ENCODE data around the gene AHSP.
"Not testable (repeated sequence)": the region's sequence is repeated elsewhere in the genome, so short reads cannot be mapped to it uniquely, and the experiment has no call there.

Gene AHSP

GRCh38 chr16:31498493-31498892 lies 29.2 kb upstream of the AHSP start:
- peak in 1 of 10 donors; percentile 8 for DNase-seq
- intact Hi-C loops (cut with DNase I) = no loop called here

DNA sequence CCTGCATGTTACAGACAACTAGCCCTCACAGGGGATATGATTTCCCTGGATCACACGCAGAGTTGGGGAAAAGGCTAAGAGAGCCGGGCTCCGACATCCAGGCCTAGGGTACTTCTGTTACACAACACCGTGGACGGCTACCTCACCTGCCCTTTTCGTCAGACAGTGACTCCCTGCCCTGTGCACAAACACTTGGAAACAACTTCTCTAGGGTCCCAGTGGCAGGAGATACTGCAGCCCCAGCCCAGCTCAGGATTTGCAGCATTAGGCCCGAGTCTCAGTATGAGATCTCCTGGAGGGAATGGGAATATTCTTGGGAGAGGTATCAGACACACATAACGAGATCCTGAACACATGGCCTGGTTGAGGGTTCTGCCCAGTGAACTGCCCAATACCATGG lies 27.8 kb upstream of the AHSP start:
- no peak for DNase-seq
- intact Hi-C loops (cut with DNase I) = loop anchor here (5.0 kb wide), 1 partner anchor 368 kb away; no protein-coding TSS in a partner anchor

- intact Hi-C loops (cut with DNase I) = loop anchor here (5.0 kb wide), 1 partner anchor 369 kb away; no protein-coding TSS in a partner anchor
Observed at GRCh38 chr16:31501226-31501965, 26.3 kb upstream of the AHSP start.

GRCh38 chr16:31501966-31502348 lies 25.7 kb upstream of the AHSP start:
- intact Hi-C loops (cut with DNase I) = loop anchor here (5.0 kb wide), 1 partner anchor 370 kb away; no protein-coding TSS in a partner anchor
- no peak for DNase-seq

More at GRCh38 chr16:31501226-31501965, 26.3 kb upstream of the AHSP start:
- DNase-seq = no peak

DNA sequence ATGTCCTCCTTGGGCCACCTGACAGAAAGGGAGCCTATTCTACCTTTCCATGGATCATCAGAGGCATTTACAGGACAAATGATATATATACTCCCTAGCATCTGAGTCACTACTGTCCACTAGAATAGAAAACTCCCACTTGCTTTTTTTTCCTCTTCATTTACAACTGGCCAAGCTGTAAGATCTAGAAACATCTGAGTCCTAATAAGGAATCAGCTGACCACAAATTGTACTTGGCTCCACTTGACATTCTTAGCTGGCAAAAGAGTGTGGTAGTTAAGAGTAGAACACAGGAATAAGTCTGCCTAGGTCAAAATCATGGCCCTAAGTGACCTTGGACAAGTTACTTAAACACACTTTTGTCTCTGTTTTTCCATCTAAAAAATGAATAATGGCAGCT lies 24.7 kb upstream of the AHSP start:
- intact Hi-C loops (cut with DNase I) = loop anchor here (5.0 kb wide), 1 partner anchor 371 kb away; no protein-coding TSS in a partner anchor

DNA sequence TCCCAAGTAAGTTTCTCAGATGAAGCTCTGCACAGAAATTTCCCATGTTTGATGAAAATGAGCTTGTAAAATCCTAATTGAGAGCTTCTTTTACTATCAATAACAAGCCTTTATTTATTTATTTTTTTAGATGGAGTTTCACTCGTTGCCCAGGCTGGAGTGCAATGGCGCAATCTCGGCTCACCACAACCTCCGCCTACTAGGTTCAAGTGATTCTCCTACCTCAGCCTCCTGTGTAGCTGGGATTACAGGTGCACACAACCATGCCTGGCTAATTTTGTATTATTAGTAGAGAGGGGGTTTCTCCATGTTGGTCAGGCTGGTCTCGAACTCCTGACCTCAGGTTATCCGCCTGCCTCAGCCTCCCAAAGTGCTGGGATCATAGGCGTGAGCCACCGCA lies 24.1 kb upstream of the AHSP start:
- DNase-seq = not testable (repeated sequence)
- intact Hi-C loops (cut with DNase I) = loop anchor here (5.0 kb wide), 1 partner anchor 371 kb away; no protein-coding TSS in a partner anchor

More for the DNA sequence above, 24.7 kb upstream of the AHSP start:
- DNase-seq = no peak

GRCh38 chr16:31504159-31504558 lies 23.5 kb upstream of the AHSP start:
- peak in 1 of 10 donors; percentile 20 for DNase-seq
- intact Hi-C loops (cut with DNase I) = loop anchor here (5.0 kb wide), 1 partner anchor 372 kb away; no protein-coding TSS in a partner anchor

DNA sequence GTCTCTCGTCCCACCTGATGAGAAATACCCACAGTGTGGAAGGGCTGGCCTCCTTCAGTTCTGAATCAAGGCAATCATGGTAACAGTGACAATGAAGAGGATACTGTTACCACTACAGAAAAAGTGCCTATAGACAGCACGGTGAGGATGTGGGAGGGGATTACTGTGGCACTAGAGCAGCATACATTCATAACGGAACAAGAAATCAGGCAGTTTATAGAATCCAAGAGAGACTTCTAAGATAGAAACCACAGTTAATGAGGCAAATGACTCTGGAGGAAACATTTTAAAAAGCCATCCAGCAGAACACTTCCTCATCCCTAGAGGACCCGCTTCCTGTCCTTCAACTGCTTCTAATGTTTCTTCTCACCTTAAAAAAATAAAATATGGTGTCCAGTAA lies 22.2 kb upstream of the AHSP start:
- DNase-seq = no peak
- intact Hi-C loops (cut with DNase I) = loop anchor here (5.0 kb wide), 1 partner anchor 548 kb away; the partner anchor contains the start of gene SETD1A

DNA sequence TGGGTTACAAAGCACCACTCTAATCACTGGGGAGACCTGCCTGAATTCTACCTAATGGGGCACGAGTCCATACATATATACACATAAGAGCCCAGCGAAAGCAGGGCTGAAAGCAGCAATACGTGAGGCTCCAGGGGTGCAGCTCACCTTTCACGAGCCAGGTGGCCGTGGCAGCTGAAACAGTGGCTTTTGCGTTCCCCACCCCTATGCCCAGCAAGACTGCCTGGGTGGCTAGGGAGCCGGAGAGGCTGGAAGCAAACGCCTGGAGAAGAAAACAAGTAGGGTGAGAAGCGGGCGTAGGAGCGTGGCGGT lies 20.1 kb upstream of the AHSP start:
- intact Hi-C loops (cut with DNase I) = loop anchor here (5.0 kb wide), 1 partner anchor 550 kb away; the partner anchor contains the start of gene SETD1A
- DNase-seq = no peak

DNA sequence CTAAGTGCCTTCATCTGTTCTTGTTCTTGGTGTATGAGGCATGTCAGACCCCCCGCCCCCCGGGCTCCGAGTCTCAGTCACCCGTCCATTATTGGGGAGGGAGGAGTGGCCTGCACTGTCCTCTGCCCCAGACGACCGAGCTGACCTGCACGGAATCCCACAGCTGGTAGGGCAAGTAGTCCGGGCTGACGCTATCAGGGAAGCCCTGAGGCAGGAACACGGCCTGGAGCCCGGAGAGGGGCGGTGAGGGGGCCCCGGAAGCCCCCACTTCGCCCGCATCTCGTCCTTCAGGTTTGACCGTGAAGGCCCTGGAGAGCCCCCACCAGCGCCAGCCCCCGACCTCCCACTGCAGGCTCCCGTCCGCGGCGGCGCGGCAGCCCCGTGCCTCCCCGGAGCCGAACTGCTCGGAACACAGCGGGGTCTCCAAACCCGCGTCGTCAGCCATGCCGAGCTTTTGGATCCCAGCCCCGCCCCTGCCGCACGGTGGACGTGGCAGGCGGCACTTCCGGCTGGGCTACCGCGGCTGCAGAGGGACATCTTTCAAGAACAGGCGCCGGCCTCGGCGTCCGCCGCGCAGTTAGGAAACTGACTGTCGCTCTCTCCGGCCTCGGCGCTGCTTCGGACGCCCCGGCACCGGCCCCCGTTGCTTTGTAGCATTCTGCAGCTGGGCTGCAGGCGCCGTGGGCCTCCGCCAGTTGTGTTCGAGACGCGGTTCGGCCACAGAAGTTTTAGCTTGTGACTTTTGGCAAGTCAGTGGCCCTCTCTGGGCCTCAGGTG lies 19.6 kb upstream of the AHSP start, which contains the start of gene RUSF1:
RUSF1 (minus strand) TSS at position 463 of the 777 bp plus-strand sequence; CDS start at position 445, 18 bp downstream.
- intact Hi-C loops (cut with DNase I) = loop anchor here (2.0 to 5.0 kb wide), 2 partner anchors 47 to 551 kb away; partner anchors contain the start of gene SETD1A
- peak; percentile 87 to 99 (median 92) for DNase-seq

DNA sequence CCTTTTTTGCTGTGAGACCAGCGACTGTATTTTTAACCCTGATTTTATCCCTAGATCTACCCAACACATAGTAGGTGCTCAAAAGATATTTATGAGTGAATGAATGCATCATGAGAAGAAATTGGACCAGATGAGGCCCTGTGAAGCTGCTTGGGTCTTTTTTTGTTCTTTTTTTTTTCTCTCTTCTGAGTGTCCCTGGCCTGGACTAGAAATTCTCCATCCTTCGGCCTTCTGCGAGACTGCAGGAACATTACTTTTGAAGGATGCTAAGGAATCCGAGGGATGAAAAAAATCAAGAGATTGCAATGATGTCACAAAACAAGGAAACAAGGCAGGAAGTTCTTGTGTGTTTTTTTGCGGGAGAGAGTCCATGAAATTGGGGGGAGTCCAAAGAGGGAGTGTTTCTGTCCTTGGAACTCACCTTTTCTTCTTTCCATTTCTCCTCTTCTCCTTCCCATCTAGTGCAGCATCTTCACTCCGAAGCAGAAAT lies 18.9 kb upstream of the AHSP start:
- no peak for DNase-seq

DNA sequence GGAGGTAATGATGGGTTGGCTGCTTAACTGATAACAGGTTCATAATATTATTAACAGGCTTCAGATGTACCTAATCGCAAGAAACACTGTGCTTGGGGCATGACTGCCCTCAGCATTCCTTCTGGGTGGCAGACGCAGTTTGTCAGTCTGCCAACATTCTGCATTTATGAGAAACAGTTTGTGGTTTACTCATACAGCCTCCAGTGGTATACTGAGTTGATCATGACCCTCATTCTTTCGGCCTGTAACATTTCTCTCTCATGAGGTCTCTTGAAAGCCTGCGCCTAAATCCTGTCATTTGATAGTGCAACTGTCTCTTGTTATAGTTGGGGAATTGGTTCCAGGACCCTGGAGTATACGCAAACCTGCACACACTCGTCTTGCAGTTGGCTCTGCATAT lies 14.6 kb upstream of the AHSP start:
- intact Hi-C loops (cut with DNase I) = no loop called here
- DNase-seq = no peak

More for the DNA sequence above, 18.9 kb upstream of the AHSP start:
- intact Hi-C loops (cut with DNase I) = loop anchor here (2.0 to 5.0 kb wide), 2 partner anchors 48 to 551 kb away; partner anchors contain the start of gene SETD1A

DNA sequence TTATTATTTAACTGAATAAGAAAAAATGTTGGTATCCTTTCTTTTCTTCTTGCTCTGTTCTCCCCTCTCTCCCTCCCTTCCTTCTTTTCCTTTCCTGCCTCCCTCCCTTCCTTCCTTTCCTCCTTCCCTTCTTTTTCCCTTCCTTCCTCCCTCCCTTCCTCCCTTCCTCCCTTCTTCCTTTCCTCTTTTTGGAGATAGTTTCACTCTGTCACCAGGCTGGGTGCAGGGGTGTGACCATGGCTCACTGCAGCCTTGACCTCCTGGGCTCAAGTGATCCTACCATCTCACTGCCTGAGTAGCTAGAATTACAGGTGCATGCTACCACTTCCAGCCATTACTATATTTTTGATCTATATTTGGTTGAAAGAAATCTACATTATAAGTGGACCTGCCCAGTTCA lies 13.8 kb upstream of the AHSP start:
- intact Hi-C loops (cut with DNase I) = no loop called here
- DNase-seq = no peak

DNA sequence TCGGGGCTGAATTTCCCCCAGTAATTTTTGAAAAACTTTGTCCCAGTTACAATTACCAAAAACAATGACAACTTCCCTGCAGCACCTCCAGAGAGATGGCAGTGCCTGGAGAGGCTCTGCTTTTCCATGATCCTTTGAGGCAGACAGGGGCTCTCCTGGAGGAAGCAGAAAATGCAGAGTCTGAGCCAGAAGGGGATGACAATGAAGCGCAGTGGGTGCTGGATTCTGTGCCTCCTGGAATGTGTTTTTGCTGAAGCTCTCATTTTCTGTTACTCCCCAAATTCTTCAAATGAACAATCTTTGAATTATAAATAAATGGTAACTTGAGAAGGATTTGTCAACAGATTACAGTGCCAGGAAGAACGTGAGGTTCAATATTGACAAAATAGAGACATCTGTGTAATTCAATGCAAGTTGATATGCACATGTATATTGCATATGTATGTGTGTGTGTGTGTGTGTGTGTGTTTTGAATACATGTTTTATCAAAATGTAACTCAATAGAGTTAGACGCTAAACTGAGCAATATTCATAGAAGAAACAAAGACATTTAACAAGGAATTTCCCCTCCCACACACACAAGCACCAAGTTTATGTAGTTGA lies 9.8 kb upstream of the AHSP start:
- intact Hi-C loops (cut with DNase I) = no loop called here
- DNase-seq = no peak

DNA sequence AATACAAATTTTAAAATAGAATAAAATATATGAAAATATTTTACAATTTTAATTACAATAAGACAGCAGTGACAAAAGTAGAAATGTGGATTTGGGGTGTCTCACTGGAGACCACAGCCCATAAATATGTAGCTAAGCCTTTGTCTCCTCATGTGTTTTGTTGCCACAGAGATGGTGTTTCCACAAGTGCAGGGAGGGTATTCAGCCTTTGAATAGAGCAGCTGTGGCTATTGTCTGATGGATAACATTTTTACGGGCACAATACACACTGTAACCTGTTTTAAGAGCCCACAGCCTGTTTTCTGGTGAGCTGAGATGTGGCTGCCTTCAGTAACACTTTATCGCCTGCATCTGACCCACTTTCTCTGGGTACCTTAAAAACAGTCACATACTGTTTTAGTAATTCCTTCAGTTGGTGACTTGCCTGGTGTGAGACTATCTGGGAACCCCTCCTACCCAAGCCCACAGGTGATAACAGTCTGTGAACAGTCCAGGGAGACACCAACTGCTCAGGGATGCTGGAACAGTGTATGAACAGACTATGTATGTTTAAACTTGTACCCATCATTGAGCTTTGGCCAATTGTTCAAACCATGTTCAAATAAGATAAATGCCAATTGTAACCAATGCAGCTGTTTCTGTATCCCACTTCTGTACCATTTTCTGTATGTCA lies 7.8 kb upstream of the AHSP start:
- intact Hi-C loops (cut with DNase I) = no loop called here
- DNase-seq = no peak

- DNase-seq = no peak
- intact Hi-C loops (cut with DNase I) = no loop called here
Observed at GRCh38 chr16:31521368-31521767, 6.3 kb upstream of the AHSP start.

- no peak for DNase-seq
- intact Hi-C loops (cut with DNase I) = no loop called here
Observed at GRCh38 chr16:31522071-31522470, 5.6 kb upstream of the AHSP start.

DNA sequence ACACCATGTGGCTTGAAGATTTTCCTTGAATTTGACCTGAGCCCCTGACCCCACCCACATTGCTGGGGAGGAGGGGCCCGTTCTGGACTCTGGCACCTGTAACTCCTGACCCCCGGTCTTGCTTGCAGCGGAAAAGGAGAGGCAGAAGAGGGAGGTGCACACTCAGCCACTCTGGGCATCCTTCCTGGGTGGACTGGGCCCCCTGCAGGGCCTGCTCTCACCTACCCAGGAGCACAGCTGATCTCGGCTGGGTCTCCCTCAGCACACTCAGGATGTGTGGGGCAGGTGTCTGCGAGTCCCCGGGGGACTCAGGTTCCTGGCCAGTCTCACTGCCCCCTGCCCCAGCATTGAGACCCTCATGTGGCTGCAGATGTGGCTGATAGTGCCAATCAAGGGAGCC lies 3.9 kb upstream of the AHSP start:
- DNase-seq; intact Hi-C loops (cut with DNase I): not testable (repeated sequence)

GRCh38 chr16:31525113-31525512 lies 2.6 kb upstream of the AHSP start:
- no peak for DNase-seq

DNA sequence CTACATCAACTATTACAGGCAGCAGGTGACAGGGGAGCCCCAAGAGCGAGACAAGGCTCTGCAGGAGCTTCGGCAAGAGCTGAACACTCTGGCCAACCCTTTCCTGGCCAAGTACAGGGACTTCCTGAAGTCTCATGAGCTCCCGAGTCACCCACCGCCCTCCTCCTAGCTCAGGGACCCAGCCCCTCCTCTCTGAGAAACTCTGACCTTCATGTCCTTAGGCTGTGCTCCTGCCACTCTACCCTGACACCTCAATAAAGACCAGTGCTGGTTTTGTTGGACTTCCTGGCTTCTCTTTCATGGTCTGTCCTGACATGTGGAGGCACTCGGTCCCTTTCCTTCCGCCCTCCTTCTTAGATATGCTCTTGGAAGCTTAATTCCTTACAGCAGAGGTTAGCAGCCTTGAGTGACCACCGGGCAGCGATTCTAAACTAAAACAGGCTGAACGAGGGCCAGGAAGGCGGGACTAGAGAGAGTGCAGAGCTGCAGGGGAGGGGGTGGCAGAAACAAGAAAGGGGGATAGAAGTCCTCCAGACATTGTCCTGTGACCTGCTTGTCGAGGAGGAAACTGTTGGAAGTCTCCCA lies 915 bp downstream of the AHSP start:
- intact Hi-C loops (cut with DNase I) = no loop called here
- no peak for DNase-seq

More at GRCh38 chr16:31525113-31525512, 2.6 kb upstream of the AHSP start:
- intact Hi-C loops (cut with DNase I) = no loop called here
